IMR-90 (cell line): ENCODE results near the gene NFKBIB. TPM values are rescaled to one million over a fixed set of nuclear protein-coding genes. Genes with fewer than 3 reads are reported as not detected.

Source experiments
- ATAC-seq: fragments of 200-7000 bp; cut with Tn5 transposase; 2 replicates; pipeline ENCODE4 v1.9.1; 2020; ENCODE audit warnings: low read depth, mild to moderate bottlenecking, moderate library complexity
- BruUV-seq: library from RNA; stranded (reverse); fragments of 400-500 nt; replicated peaks from 2 replicates; lab custom pipeline; 2021; lab: Mats Ljungman, UMichigan
- CTCF ChIA-PET: fragments of 300-600 bp; formaldehyde crosslinking; extraction: SDS; loops from one replicate; lab custom pipeline; 2021; ENCODE audit warnings: antibody characterized with exemption; lab: Yijun Ruan, JAX
- POLR2A ChIA-PET: fragments of 300-600 bp; sonication (Branson Sonifier 250); formaldehyde crosslinking; loops from one replicate; lab custom pipeline; 2022; ENCODE audit warnings: antibody characterized with exemption; ENCODE audit not compliant: unreplicated experiment; lab: Charles Lee
- DNase-seq: peaks from one replicate; pipeline ENCODE4 v3.0.0; 2013
- H2AFZ ChIP-seq: replicated peaks from 2 replicates; pipeline ENCODE3; 2013; ENCODE audit warnings: low read length, mild to moderate bottlenecking; ENCODE audit not compliant: poor library complexity
- H2AK5ac ChIP-seq: 2 replicates; pipeline ENCODE4 v1.6.1; 2013; ENCODE audit warnings: low read depth, low read length, inconsistent platforms
- H2AK9ac ChIP-seq: replicated peaks from 2 replicates; pipeline ENCODE3; 2013; ENCODE audit warnings: mild to moderate bottlenecking, low read depth, low read length, moderate library complexity; ENCODE audit not compliant: poor library complexity
- H2BK120ac ChIP-seq: 2 replicates; pipeline ENCODE4 v1.6.1; 2013; ENCODE audit warnings: low read depth, low read length, inconsistent platforms
- H2BK15ac ChIP-seq: 3 replicates; pipeline ENCODE4 v1.6.1; 2013; ENCODE audit warnings: low read depth, low read length, inconsistent platforms
- H2BK20ac ChIP-seq: 2 replicates; pipeline ENCODE4 v1.6.1; 2013; ENCODE audit warnings: low read depth, mild to moderate bottlenecking, inconsistent platforms, low read length, moderate library complexity
- H2BK5ac ChIP-seq: 2 replicates; pipeline ENCODE4 v1.6.1; 2013; ENCODE audit warnings: mild to moderate bottlenecking, low read depth, low read length, inconsistent platforms; ENCODE audit not compliant: poor library complexity, severe bottlenecking
- H3K14ac ChIP-seq: replicated peaks from 2 replicates; pipeline ENCODE4 v1.6.1; 2013; ENCODE audit warnings: low read depth, low read length, inconsistent platforms
- H3K18ac ChIP-seq: 2 replicates; pipeline ENCODE4 v1.6.1; 2013; ENCODE audit warnings: low read depth, low read length, control low read depth
- H3K23ac ChIP-seq: 2 replicates; pipeline ENCODE4 v1.6.1; 2013; ENCODE audit warnings: low read depth, low read length, inconsistent platforms
- H3K27ac ChIP-seq: 2 replicates; pipeline ENCODE4 v1.5.1; 2013; ENCODE audit warnings: mild to moderate bottlenecking, control low read depth, low read length; ENCODE audit not compliant: insufficient read depth
- H3K27me3 ChIP-seq: 2 replicates; pipeline ENCODE4 v1.6.1; 2013; ENCODE audit warnings: low read length; ENCODE audit not compliant: control insufficient read depth, insufficient read depth
- H3K36me3 ChIP-seq: 2 replicates; pipeline ENCODE4 v1.6.1; 2013; ENCODE audit warnings: low read length, mixed read lengths; ENCODE audit not compliant: control insufficient read depth, insufficient read depth
- H3K4ac ChIP-seq: 2 replicates; pipeline ENCODE4 v1.6.1; 2013; ENCODE audit warnings: low read depth, low read length, inconsistent platforms
- H3K4me1 ChIP-seq: 2 replicates; pipeline ENCODE4 v1.6.1; 2013; ENCODE audit warnings: low read length, mixed read lengths; ENCODE audit not compliant: control insufficient read depth, insufficient read depth
- H3K4me2 ChIP-seq: 2 replicates; pipeline ENCODE4 v1.6.1; 2013; ENCODE audit warnings: low read depth, mild to moderate bottlenecking, control low read depth, low read length, moderate library complexity
- H3K4me3 ChIP-seq: 2 replicates; pipeline ENCODE4 v1.5.1; 2013; ENCODE audit warnings: low read depth, mild to moderate bottlenecking, control low read depth, low read length, moderate library complexity; ENCODE audit not compliant: insufficient read depth
- H3K56ac ChIP-seq: 2 replicates; pipeline ENCODE4 v1.6.1; 2013; ENCODE audit warnings: low read length, inconsistent platforms; ENCODE audit not compliant: insufficient read depth; ENCODE audit errors: extremely low read depth
- H3K79me1 ChIP-seq, 2 experiments: 2 replicates each; pipeline ENCODE4 v1.6.1; 2013; ENCODE audit warnings: low read length in 2 of 2, inconsistent platforms in 1 of 2, low read depth in 1 of 2
- H3K9ac ChIP-seq: 2 replicates; pipeline ENCODE4 v1.6.1; 2013; ENCODE audit warnings: low read depth, low read length, control low read depth
- H3K9me1 ChIP-seq: 2 replicates; pipeline ENCODE4 v1.6.1; 2013; ENCODE audit warnings: low read length, inconsistent platforms; ENCODE audit not compliant: insufficient read depth
- H3K9me3 ChIP-seq: 2 replicates; pipeline ENCODE4 v1.6.1; 2013; ENCODE audit warnings: low read length; ENCODE audit not compliant: control insufficient read depth, insufficient read depth
- H4K20me1 ChIP-seq: 2 replicates; pipeline ENCODE4 v1.6.1; 2013; ENCODE audit warnings: low read length, inconsistent platforms; ENCODE audit not compliant: insufficient read depth
- H4K5ac ChIP-seq: 2 replicates; pipeline ENCODE4 v1.6.1; 2013; ENCODE audit warnings: mild to moderate bottlenecking, low read depth, low read length, control low read depth
- H4K8ac ChIP-seq, 2 experiments: 2 replicates each; pipeline ENCODE4 v1.6.1; 2013; ENCODE audit warnings: low read depth in 2 of 2, low read length in 2 of 2, control low read depth in 1 of 2, inconsistent platforms in 1 of 2
- H4K91ac ChIP-seq: 2 replicates; pipeline ENCODE4 v1.6.1; 2013; ENCODE audit warnings: low read depth, low read length, inconsistent platforms; ENCODE audit not compliant: insufficient read depth
- BHLHE40 ChIP-seq: fragments of 150-350 bp; IDR thresholded peaks from 2 replicates; pipeline ENCODE4 v1.6.1; 2016; ENCODE audit warnings: mild to moderate bottlenecking, low read depth, low read length
- CEBPB ChIP-seq: IDR thresholded peaks from 2 replicates; pipeline ENCODE4 v1.6.1; 2012; ENCODE audit warnings: low read depth, low read length, improper control_type of control experiment
- CHD1 ChIP-seq: IDR thresholded peaks from 2 replicates; pipeline ENCODE4 v1.6.1; 2012; ENCODE audit warnings: low read depth, low read length, improper control_type of control experiment
- CTCF ChIP-seq: conservative IDR thresholded peaks from 2 replicates; pipeline ENCODE4 v1.5.1; 2012; ENCODE audit warnings: mild to moderate bottlenecking, low read depth, low read length, improper control_type of control experiment
- ELK1 ChIP-seq: fragments of 150-350 bp; IDR thresholded peaks from 2 replicates; pipeline ENCODE4 v1.6.1; 2016; ENCODE audit warnings: low read depth, mild to moderate bottlenecking, low read length, moderate library complexity, borderline replicate concordance
- FOS ChIP-seq: fragments of 150-350 bp; IDR thresholded peaks from 2 replicates; pipeline ENCODE4 v1.6.1; 2016; ENCODE audit warnings: low read depth, low read length
- MAFK ChIP-seq: IDR thresholded peaks from 2 replicates; pipeline ENCODE4 v1.6.1; 2012; ENCODE audit warnings: low read depth, low read length, improper control_type of control experiment
- MAZ ChIP-seq: IDR thresholded peaks from 2 replicates; pipeline ENCODE4 v1.6.1; 2012; ENCODE audit warnings: low read depth, mild to moderate bottlenecking, low read length, improper control_type of control experiment, moderate library complexity, borderline replicate concordance
- MXI1 ChIP-seq: IDR thresholded peaks from 2 replicates; pipeline ENCODE4 v1.6.1; 2012; ENCODE audit warnings: low read depth, mild to moderate bottlenecking, low read length, moderate library complexity, borderline replicate concordance
- NFE2L2 ChIP-seq: fragments of 150-350 bp; IDR thresholded peaks from 2 replicates; pipeline ENCODE4 v1.6.1; 2016; ENCODE audit warnings: low read depth, mild to moderate bottlenecking, low read length
- POLR2A ChIP-seq: IDR thresholded peaks from 2 replicates; pipeline ENCODE4 v1.6.1; 2012; ENCODE audit warnings: mild to moderate bottlenecking, low read depth, low read length
- RAD21 ChIP-seq: IDR thresholded peaks from 2 replicates; pipeline ENCODE4 v1.6.1; 2012; ENCODE audit warnings: low read length, improper control_type of control experiment
- RCOR1 ChIP-seq: IDR thresholded peaks from 2 replicates; pipeline ENCODE4 v1.6.1; 2012; ENCODE audit warnings: mild to moderate bottlenecking, low read length, improper control_type of control experiment; ENCODE audit not compliant: insufficient replicate concordance
- RFX5 ChIP-seq: IDR thresholded peaks from 2 replicates; pipeline ENCODE4 v1.8.0; 2012; ENCODE audit warnings: low read depth, mild to moderate bottlenecking, low read length, moderate library complexity
- SMC3 ChIP-seq: fragments of 150-350 bp; IDR thresholded peaks from 2 replicates; pipeline ENCODE4 v1.6.1; 2016; ENCODE audit warnings: low read depth, mild to moderate bottlenecking, antibody characterized with exemption, low read length, moderate library complexity
- USF2 ChIP-seq: fragments of 150-350 bp; IDR thresholded peaks from 2 replicates; pipeline ENCODE4 v1.6.1; 2017; ENCODE audit warnings: mild to moderate bottlenecking, antibody characterized with exemption, low read length, low read depth
- WGBS, 2 experiments: methylation state at CpG; one replicate each; pipeline versions ENCODE4 v1.1.5 to v1.1.7; 2013; ENCODE audit warnings: missing lambda C conversion rate in 2 of 2; ENCODE audit not compliant: insufficient read length in 1 of 2; ENCODE audit errors: extremely low coverage in 2 of 2; 5-methylcytosine and 5-hydroxymethylcytosine counted together
- dilution Hi-C: fragments of 300-500 bp; cut with HindIII; formaldehyde crosslinking; loops from one replicate; pipeline ENCODE4 v1.14.3; 2018; ENCODE audit warnings: low sequenced_read_pairs; ENCODE audit not compliant: unreplicated experiment
- in situ Hi-C: fragments of 300-500 bp; cut with MboI; formaldehyde crosslinking; loops from 3 replicates; pipeline ENCODE4 v1.14.3; 2019; ENCODE audit warnings: low sequenced_read_pairs, inconsistent platforms, mixed read lengths
- intact Hi-C: fragments of 100-400 bp; cut with micrococcal nuclease; formaldehyde crosslinking; loops from 2 replicates; pipeline ENCODE4 v1.10.0; 2022
- polyA plus RNA-seq, 3 experiments: library from polyadenylated mRNA; depleted of rRNA; stranded (reverse); fragments of >200 nt; gene quantifications; 2 replicates each; pipeline ENCODE4 v1.2.3, GENCODE V29; 2012; ENCODE audit warnings: low replicate concordance in 1 of 3
- total RNA-seq: library from RNA; depleted of rRNA; stranded (reverse); fragments of >200 nt; gene quantifications from 2 replicates; pipeline ENCODE4 v1.2.3, GENCODE V29; 2012

The NFKBIB gene
- total and polyA plus RNA-seq, 2 of the 4 experiments (the other 2 are of a cell fraction) = 7.5 to 25.5 TPM

GRCh38 chr19:38907670-38908069 lies 7.9 kb downstream of the NFKBIB start:
- Histone ChIP-seq H4K8ac (no peak overlapping the region), H3K4me2 (no peak overlapping the region), H3K79me1 (peaks cover 0 to 9% of the 10 kb centered on the region in 2 experiments; a peak in 2 of 4 replicates), H3K9me3 (no peaks in the 10 kb centered on the region; the same call in 1 of the 2 replicates), H3K23ac (no peak overlapping the region), H3K9ac (no peak overlapping the region), H2BK120ac (no peak overlapping the region), H3K18ac (no peak overlapping the region), H3K56ac (no peak overlapping the region), H3K4me3 (no peak overlapping the region), H4K5ac (no peak overlapping the region), H2BK20ac (no peak overlapping the region), H2BK15ac (no peak overlapping the region), H4K91ac (no peak overlapping the region), H3K36me3 (peaks cover 25% of the 10 kb centered on the region), H2AK5ac (no peak overlapping the region), H2AFZ (no peak overlapping the region), H3K27me3 (peaks cover 4% of the 10 kb centered on the region; the same call in 1 of the 2 replicates), H3K14ac (no peak overlapping the region), H4K20me1 (no peaks in the 10 kb centered on the region; the same call in 1 of the 2 replicates), H3K9me1 (no peaks in the 10 kb centered on the region), H3K4ac (no peak overlapping the region), H3K27ac (no peak overlapping the region), H2AK9ac (no peak overlapping the region), H2BK5ac (no peak overlapping the region), H3K4me1 (no peaks in the 10 kb centered on the region)
- TF ChIP-seq MAZ (no peak), CTCF (no peak), NFE2L2 (no peak), ELK1 (no peak), USF2 (no peak), SMC3 (no peak), POLR2A (no peak), BHLHE40 (no peak), CEBPB (no peak), MXI1 (no peak), MAFK (no peak), RFX5 (no peak), RCOR1 (no peak), CHD1 (no peak), RAD21 (no peak), FOS (no peak)
- BruUV-seq = no TSS peak
- POLR2A ChIA-PET = no interaction called here
- WGBS, 2 experiments = 99% methylated on average over 9 of the region's 12 CpGs; no CpG with 5 or more reads in 1 of the 2 experiments
- CTCF ChIA-PET = no interaction called here
- ATAC-seq = no peak
- in situ Hi-C loops = loop anchor here (25.0 kb wide), 1 partner anchor 170 kb away; the partner anchor contains the start of gene CAPN12
- intact Hi-C loops = no loop called here
- dilution Hi-C loops = no loop called here
- DNase-seq = no peak
